GM23338 (cell line): ENCODE results near the gene SDR39U1. TPM values are rescaled to one million over a fixed set of nuclear protein-coding genes. Genes with fewer than 3 reads are reported as not detected.
"Not testable (repeated sequence)": the region's sequence is repeated elsewhere in the genome, so short reads cannot be mapped to it uniquely, and the experiment has no call there.

ENCODE experiments used
- ATAC-seq: fragments of 200-7000 bp; cut with Tn5 transposase; 3 replicates; pipeline ENCODE4 v1.9.1; 2020
- DNase-seq: peaks from one replicate; pipeline ENCODE4 v3.0.0-alpha.2; 2015; ENCODE audit warnings: low spot score
- H2AFZ ChIP-seq: fragments of 200-600 bp; sonication (generic); 2 replicates; pipeline ENCODE4 v1.8.0; 2016; ENCODE audit warnings: antibody characterized with exemption, mild to moderate bottlenecking, moderate library complexity
- H3F3A ChIP-seq: fragments of 200-600 bp; sonication (generic); replicated peaks from 2 replicates; pipeline ENCODE4 v1.8.0; 2017; ENCODE audit warnings: antibody characterized with exemption, mixed run types, low read depth
- H3K27ac ChIP-seq: fragments of 200-600 bp; sonication (generic); 2 replicates; pipeline ENCODE4 v1.6.1; 2016; ENCODE audit warnings: low read depth
- H3K27me3 ChIP-seq: fragments of 200-600 bp; sonication (generic); 2 replicates; pipeline ENCODE4 v1.8.0; 2016; ENCODE audit warnings: mild to moderate bottlenecking, mixed run types, moderate library complexity; ENCODE audit not compliant: insufficient read depth
- H3K36me3 ChIP-seq: fragments of 200-600 bp; sonication (generic); 2 replicates; pipeline ENCODE4 v1.8.0; 2016; ENCODE audit warnings: mild to moderate bottlenecking; ENCODE audit not compliant: insufficient read depth
- H3K4me1 ChIP-seq: fragments of 200-600 bp; sonication (generic); 2 replicates; pipeline ENCODE4 v1.8.0; 2016; ENCODE audit warnings: mild to moderate bottlenecking, moderate library complexity; ENCODE audit not compliant: insufficient read depth
- H3K4me2 ChIP-seq: fragments of 200-600 bp; sonication (generic); 2 replicates; pipeline ENCODE4 v1.7.1; 2017; ENCODE audit warnings: mixed run types
- H3K4me3 ChIP-seq: fragments of 200-600 bp; sonication (generic); 2 replicates; pipeline ENCODE4 v1.6.1; 2016; ENCODE audit warnings: mixed run types
- H3K79me2 ChIP-seq: fragments of 200-600 bp; sonication (generic); replicated peaks from 2 replicates; pipeline ENCODE4 v1.8.0; 2017; ENCODE audit warnings: mild to moderate bottlenecking; ENCODE audit not compliant: insufficient read depth
- H3K9me2 ChIP-seq: fragments of 200-600 bp; sonication (generic); 2 replicates; pipeline ENCODE4 v1.8.0; 2017; ENCODE audit not compliant: insufficient read depth
- H4K20me1 ChIP-seq: fragments of 200-600 bp; sonication (generic); replicated peaks from 2 replicates; pipeline ENCODE4 v1.8.0; 2017; ENCODE audit warnings: mild to moderate bottlenecking; ENCODE audit not compliant: insufficient read depth
- H3K27ac Mint-ChIP-seq: 2 replicates; pipeline ENCODE4 v1.8.0; 2020; ENCODE audit warnings: inconsistent platforms, mild to moderate bottlenecking, moderate library complexity, mixed read lengths
- H3K27me3 Mint-ChIP-seq: 3 replicates; pipeline ENCODE4 v1.8.0; 2022; ENCODE audit warnings: low read depth, mild to moderate bottlenecking, moderate library complexity, mixed read lengths, inconsistent platforms; ENCODE audit not compliant: insufficient read depth, poor library complexity
- H3K36me3 Mint-ChIP-seq: 3 replicates; pipeline ENCODE4 v1.8.0; 2021; ENCODE audit warnings: low read depth, mild to moderate bottlenecking, inconsistent platforms, moderate library complexity, mixed read lengths
- H3K4me1 Mint-ChIP-seq: 3 replicates; pipeline ENCODE4 v1.8.0; 2020; ENCODE audit warnings: mild to moderate bottlenecking, inconsistent platforms, mixed read lengths
- H3K4me3 Mint-ChIP-seq: 3 replicates; pipeline ENCODE4 v1.8.0; 2021; ENCODE audit warnings: moderate library complexity, mild to moderate bottlenecking, inconsistent platforms, mixed read lengths
- H3K9me3 Mint-ChIP-seq: 3 replicates; pipeline ENCODE4 v1.8.0; 2020; ENCODE audit warnings: moderate library complexity, mild to moderate bottlenecking, inconsistent platforms, mixed read lengths
- ETS1 ChIP-seq: IDR thresholded peaks from 2 replicates; pipeline ENCODE4 v1.6.1; 2016; ENCODE audit warnings: antibody characterized with exemption
- EZH2phosphoT487 ChIP-seq: fragments of 200-600 bp; sonication (generic); IDR thresholded peaks from one replicate; pipeline ENCODE4 v1.8.1; 2018; ENCODE audit warnings: antibody characterized with exemption; ENCODE audit not compliant: unreplicated experiment
- NANOG ChIP-seq: IDR thresholded peaks from 2 replicates; pipeline ENCODE4 v1.6.1; 2016; ENCODE audit warnings: antibody characterized with exemption, borderline replicate concordance
- ZNF331 ChIP-seq: fragments of 250-450 bp; sonication (Bioruptor Pico); IDR thresholded peaks from 2 replicates; pipeline ENCODE4 v1.5.0; 2020; ENCODE audit warnings: low read depth, mild to moderate bottlenecking, moderate library complexity
- ZNF462 ChIP-seq: fragments of 250-450 bp; sonication (Bioruptor Pico); IDR thresholded peaks from 2 replicates; pipeline ENCODE4 v1.5.0; 2020; ENCODE audit warnings: mild to moderate bottlenecking, moderate library complexity
- polyA plus RNA-seq: library from polyadenylated mRNA; unstranded; fragments of >200 nt; fragmentation: Nextera tagmentation; extraction: Ambion mirVana; gene quantifications from 2 replicates; pipeline ENCODE4 v1.2.1, GENCODE V29; 2016
- total RNA-seq: library from RNA; depleted of rRNA; stranded (reverse); fragments of >200 nt; shearing (Covaris generic); gene quantifications from 2 replicates; pipeline ENCODE4 v1.2.3, GENCODE V29; 2014

The SDR39U1 gene
- total and polyA plus RNA-seq, 2 experiments from 2014 or later, result 22.9 to 66.5 TPM

GRCh38 chr14:24483604-24484252 lies 41.2 kb upstream of the SDR39U1 start:
- Mint-ChIP-seq H3K27ac (no peak overlapping the region), H3K4me3 (no peak overlapping the region), H3K4me1 (peaks cover 10% of the 10 kb centered on the region), H3K9me3 (peaks cover 24% of the 10 kb centered on the region), H3K36me3 (peaks cover 19% of the 10 kb centered on the region), H3K27me3 (no peaks in the 10 kb centered on the region)
- Histone ChIP-seq H2AFZ (no peak overlapping the region), H3K4me1 (peaks cover 4% of the 10 kb centered on the region; the same call in 1 of the 2 replicates), H3K4me3 (no peak overlapping the region), H3K4me2 (no peak overlapping the region), H3K79me2 (no peaks in the 10 kb centered on the region), H4K20me1 (no peaks in the 10 kb centered on the region), H3K9me2 (peaks cover 14% of the 10 kb centered on the region; the same call in 1 of the 2 replicates), H3K27ac (no peak overlapping the region), H3F3A (no peaks in the 10 kb centered on the region), H3K27me3 (no peaks in the 10 kb centered on the region), H3K36me3 (no peaks in the 10 kb centered on the region; the same call in 1 of the 2 replicates)
- TF ChIP-seq ZNF331, result no peak
- no peak for TF ChIP-seq EZH2phosphoT487
- no peak for TF ChIP-seq NANOG
- TF ChIP-seq ZNF462 (CRISPR knock-in tag), result no peak
- TF ChIP-seq ETS1, result no peak
- ATAC-seq (no peak), DNase-seq (no peak)

- not testable (repeated sequence) for H3K4me3 ChIP-seq, H3K27me3 Mint-ChIP-seq, H3K27me3 ChIP-seq, H3K27ac ChIP-seq, H2AFZ ChIP-seq, ATAC-seq, DNase-seq, H3K36me3 ChIP-seq, H4K20me1 ChIP-seq, H3F3A ChIP-seq, H3K4me3 Mint-ChIP-seq, H3K27ac Mint-ChIP-seq, H3K4me1 ChIP-seq, H3K4me2 ChIP-seq, H3K79me2 ChIP-seq
- Mint-ChIP-seq H3K9me3 (peaks cover 31% of the 10 kb centered on the region), H3K36me3 (peaks cover 26% of the 10 kb centered on the region), H3K4me1 (peaks cover 10% of the 10 kb centered on the region)
- peaks cover 17% of the 10 kb centered on the region for H3K9me2 ChIP-seq
Observed at GRCh38 chr14:24482699-24483303, 40.2 kb upstream of the SDR39U1 start.
